HCT116 (cell line): Measurements from ENCODE around the gene HERC2. TPM values are rescaled to one million over a fixed set of nuclear protein-coding genes. Genes with fewer than 3 reads are reported as not detected.

ENCODE experiments used
- ATAC-seq: fragments of 200-7000 bp; cut with Tn5 transposase; 2 replicates; pipeline ENCODE4 v1.9.1; 2020; ENCODE audit warnings: mild to moderate bottlenecking, moderate library complexity
- BruUV-seq: library from RNA; stranded (reverse); fragments of 400-500 nt; replicated peaks from 2 replicates; lab custom pipeline; 2021; lab: Mats Ljungman, UMichigan
- CTCF ChIA-PET: fragments of 300-600 bp; sonication (Branson Sonifier 250); formaldehyde crosslinking; loops from one replicate; lab custom pipeline; 2021; ENCODE audit warnings: antibody characterized with exemption; lab: Charles Lee
- POLR2A ChIA-PET: fragments of 300-600, 350-600 bp; sonication (Branson Sonifier 250); formaldehyde crosslinking; loops from one replicate; lab custom pipeline; 2021; ENCODE audit warnings: antibody characterized with exemption; lab: Charles Lee
- RAD21 ChIA-PET, 2 experiments: fragments of 300-600 bp; sonication (Branson Sonifier 250); formaldehyde crosslinking; loops; one replicate each; lab custom pipeline; 2023; ENCODE audit warnings: low total read pairs in 2 of 2; ENCODE audit not compliant: uncharacterized antibody in 2 of 2, unreplicated experiment in 2 of 2, low non-redundant PET in 1 of 2; lab: Charles Lee
- DNase-seq: peaks from one replicate; pipeline ENCODE4 v3.0.0-alpha.2; 2010; ENCODE audit warnings: low read depth, low spot score
- H2AFZ ChIP-seq: fragments of 200-600 bp; shearing (Covaris generic), sonication (generic); 2 replicates; pipeline ENCODE4 v1.6.1; 2017; ENCODE audit warnings: low read depth, mixed run types, mixed read lengths, antibody characterized with exemption, low read length; ENCODE audit not compliant: poor library complexity, severe bottlenecking
- H3K27ac ChIP-seq: 2 replicates; pipeline ENCODE4 v1.5.1; 2012; ENCODE audit warnings: low read depth, low read length
- H3K27me3 ChIP-seq: fragments of 200-600 bp; sonication (generic); 2 replicates; pipeline ENCODE4 v1.6.1; 2016; ENCODE audit warnings: mixed run types, low read length, mixed read lengths; ENCODE audit not compliant: insufficient read depth
- H3K36me3 ChIP-seq, 2 experiments: fragments of 200-500 bp in 1 of 2; fragments of 200-600 bp in 1 of 2; sonication (Bioruptor generic) in 1 of 2; sonication (generic) in 1 of 2; 2 replicates each; pipeline versions ENCODE4 v1.5.1 to v1.6.1; 2014 to 2016; ENCODE audit warnings: low read length in 2 of 2, inconsistent platforms in 1 of 2, mixed read lengths in 1 of 2, mixed run types in 1 of 2; ENCODE audit not compliant: insufficient read depth in 2 of 2, control insufficient read depth in 1 of 2
- H3K4me1 ChIP-seq, 2 experiments: fragments of 200-600 bp in 1 of 2; sonication (generic) in 1 of 2; 2 replicates each; pipeline versions ENCODE4 v1.5.1 to v1.6.1; 2012 to 2017; ENCODE audit warnings: low read length in 2 of 2, inconsistent platforms in 1 of 2, mild to moderate bottlenecking in 1 of 2, mixed read lengths in 1 of 2, mixed run types in 1 of 2, moderate library complexity in 1 of 2; ENCODE audit not compliant: insufficient read depth in 2 of 2, control insufficient read depth in 1 of 2
- H3K4me2 ChIP-seq: fragments of 200-600 bp; sonication (generic); 2 replicates; pipeline ENCODE4 v1.6.1; 2017; ENCODE audit warnings: mixed run types, low read length, mixed read lengths
- H3K4me3 ChIP-seq, 2 experiments: fragments of 200-600 bp in 1 of 2; sonication (generic) in 1 of 2; replicated peaks in 1 of 2; 2 replicates each; pipeline ENCODE4 v1.5.1; 2011 to 2016; ENCODE audit warnings: low read length in 2 of 2, control low read depth in 1 of 2, low read depth in 1 of 2, mild to moderate bottlenecking in 1 of 2, mixed read lengths in 1 of 2, mixed run types in 1 of 2
- H3K79me2 ChIP-seq: fragments of 200-600 bp; sonication (generic); 2 replicates; pipeline ENCODE4 v1.6.1; 2017; ENCODE audit warnings: mild to moderate bottlenecking, mixed run types, low read length, moderate library complexity, mixed read lengths; ENCODE audit not compliant: insufficient read depth
- H3K9ac ChIP-seq: fragments of 200-600 bp; sonication (generic); 2 replicates; pipeline ENCODE4 v1.6.1; 2016; ENCODE audit warnings: low read length, mixed read lengths
- H3K9me2 ChIP-seq: fragments of 200-600 bp; sonication (generic), shearing (Covaris generic); 2 replicates; pipeline ENCODE4 v1.6.1; 2017; ENCODE audit warnings: mixed run types, mild to moderate bottlenecking, moderate library complexity; ENCODE audit not compliant: insufficient read depth
- H3K9me3 ChIP-seq, 2 experiments: fragments of 200-500 bp in 1 of 2; fragments of 200-600 bp in 1 of 2; sonication (Bioruptor generic) in 1 of 2; sonication (generic) in 1 of 2; 2 replicates each; pipeline ENCODE4 v1.6.1; 2014 to 2017; ENCODE audit warnings: low read length in 2 of 2, mixed read lengths in 2 of 2, inconsistent platforms in 1 of 2, low read depth in 1 of 2, mild to moderate bottlenecking in 1 of 2, mixed run types in 1 of 2, moderate library complexity in 1 of 2; ENCODE audit not compliant: control insufficient read depth in 1 of 2, insufficient read depth in 1 of 2
- H4K20me1 ChIP-seq: fragments of 200-600 bp; sonication (generic), shearing (Covaris generic); 2 replicates; pipeline ENCODE4 v1.6.1; 2017; ENCODE audit warnings: mixed run types, mild to moderate bottlenecking, moderate library complexity; ENCODE audit not compliant: insufficient read depth
- CEBPB ChIP-seq: IDR thresholded peaks from 2 replicates; pipeline ENCODE4 v1.6.1; 2012; ENCODE audit warnings: low read depth
- CTCF ChIP-seq, 3 experiments: fragments of 200-600 bp in 1 of 3; sonication (generic) in 1 of 3; IDR thresholded peaks in 2 of 3; conservative IDR thresholded peaks in 1 of 3; 2 replicates each; pipeline ENCODE4 v1.5.1; 2012 to 2017; ENCODE audit warnings: low read depth in 2 of 3, low read length in 2 of 3, antibody characterized with exemption in 1 of 3, borderline replicate concordance in 1 of 3, control low read depth in 1 of 3, mild to moderate bottlenecking in 1 of 3, mixed read lengths in 1 of 3, mixed run types in 1 of 3, moderate library complexity in 1 of 3; ENCODE audit not compliant: insufficient read depth in 1 of 3
- EGR1 ChIP-seq: IDR thresholded peaks from 2 replicates; pipeline ENCODE4 v1.6.1; 2012; ENCODE audit warnings: low read depth
- ELF1 ChIP-seq: IDR thresholded peaks from 2 replicates; pipeline ENCODE4 v1.6.1; 2012; ENCODE audit warnings: low read depth, borderline replicate concordance
- EZH2 ChIP-seq: fragments of 200-600 bp; sonication (generic); IDR thresholded peaks from 2 replicates; pipeline ENCODE4 v1.6.1; 2017; ENCODE audit warnings: antibody characterized with exemption, mixed run types
- EZH2phosphoT487 ChIP-seq: fragments of 200-600 bp; IDR thresholded peaks from 2 replicates; pipeline ENCODE4 v1.6.1; 2018; ENCODE audit warnings: antibody characterized with exemption, borderline replicate concordance
- FOSL1 ChIP-seq: IDR thresholded peaks from 2 replicates; pipeline ENCODE4 v1.6.1; 2012; ENCODE audit warnings: low read depth
- JUND ChIP-seq: IDR thresholded peaks from 2 replicates; pipeline ENCODE4 v1.6.1; 2012
- MAX ChIP-seq: IDR thresholded peaks from 2 replicates; pipeline ENCODE4 v1.6.1; 2012
- RAD21 ChIP-seq: IDR thresholded peaks from 2 replicates; pipeline ENCODE4 v1.6.1; 2012; ENCODE audit warnings: low read depth, mild to moderate bottlenecking
- SP1 ChIP-seq: IDR thresholded peaks from 2 replicates; pipeline ENCODE4 v1.6.1; 2012; ENCODE audit warnings: low read depth
- SRF ChIP-seq: IDR thresholded peaks from 2 replicates; pipeline ENCODE4 v1.6.1; 2012; ENCODE audit warnings: low read depth
- TCF7L2 ChIP-seq: IDR thresholded peaks from 2 replicates; pipeline ENCODE4 v1.7.0; 2011; ENCODE audit warnings: borderline replicate concordance, inconsistent platforms; ENCODE audit not compliant: insufficient read depth, insufficient read length; ENCODE audit errors: extremely low read depth
- YY1 ChIP-seq: IDR thresholded peaks from 2 replicates; pipeline ENCODE4 v1.6.1; 2011; ENCODE audit warnings: low read length, low read depth, moderate library complexity, mild to moderate bottlenecking; ENCODE audit not compliant: insufficient replicate concordance; ENCODE audit errors: extremely low read depth
- ZNF274 ChIP-seq: fragments of 200-500 bp; sonication (Bioruptor generic); IDR thresholded peaks from 2 replicates; pipeline ENCODE4 v1.6.1; 2014; ENCODE audit warnings: mild to moderate bottlenecking, low read depth, low read length, inconsistent platforms
- intact Hi-C: fragments of 100-400 bp; cut with micrococcal nuclease; formaldehyde crosslinking; loops from 2 replicates; pipeline ENCODE4 v1.10.0; 2022
- total RNA-seq: library from RNA; stranded (reverse); gene quantifications from one replicate; pipeline ENCODE4 v1.2.1, GENCODE V29; 2021; ENCODE audit not compliant: unreplicated experiment

Gene HERC2
- total RNA-seq, 1 experiment from 2014 or later = 55.5 TPM

- Histone ChIP-seq H4K20me1 (no peaks in the 10 kb centered on the region), H3K9ac (no peak overlapping the region), H3K9me3 (no peaks in the 10 kb centered on the region), H3K36me3 (no peaks in the 10 kb centered on the region), H3K27ac (no peak overlapping the region), H3K9me2 (no peaks in the 10 kb centered on the region), H2AFZ (no peak overlapping the region), H3K79me2 (no peaks in the 10 kb centered on the region), H3K4me1 (peaks cover 2 to 6% of the 10 kb centered on the region in 2 experiments; a peak in 3 of 4 replicates), H3K27me3 (no peaks in the 10 kb centered on the region), H3K4me3 (no peak overlapping the region), H3K4me2 (no peak overlapping the region)
- ChIA-PET POLR2A (no interaction called here), RAD21 (no interaction called here), CTCF (no interaction called here)
- TF ChIP-seq EGR1 (no peak), MAX (no peak), YY1 (no peak), ELF1 (no peak), EZH2 (no peak), SRF (no peak), CTCF (IDR thresholded peaks at IDR 0.05 in 2 of 3, conservative IDR thresholded peaks at IDR 0.05 in 1 of 3; ENCODE audit: borderline replicate concordance in 1 of 3, insufficient read depth in 1 of 3, low read depth in 2 of 3, low read length in 2 of 3) (no peak), FOSL1 (no peak), SP1 (no peak), RAD21 (no peak), ZNF274 (no peak), JUND (no peak), CEBPB (no peak), EZH2phosphoT487 (no peak), TCF7L2 (no peak)
- DNase-seq (no peak), ATAC-seq (no peak)
- BruUV-seq = no TSS peak
- intact Hi-C loops = no loop called here
Measured at GRCh38 chr15:28100516-28101195, 221.3 kb downstream of the HERC2 start.
